IPS-15b (cell line): Measurements from ENCODE around the gene GPI.
A peak's percentile ranks its signal among the peaks of the same experiment; 100 is the strongest.
"Not testable (repeated sequence)": the region's sequence is repeated elsewhere in the genome, so short reads cannot be mapped to it uniquely, and the experiment has no call there.

ENCODE experiments used
- H3K27me3 ChIP-seq: one replicate; pipeline ENCODE4 v1.6.1; 2013; ENCODE audit warnings: low read length; ENCODE audit not compliant: control insufficient read depth, insufficient read depth
- H3K36me3 ChIP-seq: one replicate; pipeline ENCODE4 v1.6.1; 2013; ENCODE audit warnings: low read length; ENCODE audit not compliant: control insufficient read depth, insufficient read depth
- H3K4me1 ChIP-seq: one replicate; pipeline ENCODE4 v1.6.1; 2013; ENCODE audit warnings: mild to moderate bottlenecking, low read length; ENCODE audit not compliant: control insufficient read depth, insufficient read depth
- H3K4me3 ChIP-seq: one replicate; pipeline ENCODE4 v1.5.1; 2013; ENCODE audit warnings: low read depth, low read length
- H3K9ac ChIP-seq: one replicate; pipeline ENCODE4 v1.6.1; 2013; ENCODE audit warnings: low read depth, mild to moderate bottlenecking, low read length
- H3K9me3 ChIP-seq: one replicate; pipeline ENCODE4 v1.6.1; 2013; ENCODE audit warnings: mild to moderate bottlenecking, low read length; ENCODE audit not compliant: control insufficient read depth, insufficient read depth

Gene GPI

DNA sequence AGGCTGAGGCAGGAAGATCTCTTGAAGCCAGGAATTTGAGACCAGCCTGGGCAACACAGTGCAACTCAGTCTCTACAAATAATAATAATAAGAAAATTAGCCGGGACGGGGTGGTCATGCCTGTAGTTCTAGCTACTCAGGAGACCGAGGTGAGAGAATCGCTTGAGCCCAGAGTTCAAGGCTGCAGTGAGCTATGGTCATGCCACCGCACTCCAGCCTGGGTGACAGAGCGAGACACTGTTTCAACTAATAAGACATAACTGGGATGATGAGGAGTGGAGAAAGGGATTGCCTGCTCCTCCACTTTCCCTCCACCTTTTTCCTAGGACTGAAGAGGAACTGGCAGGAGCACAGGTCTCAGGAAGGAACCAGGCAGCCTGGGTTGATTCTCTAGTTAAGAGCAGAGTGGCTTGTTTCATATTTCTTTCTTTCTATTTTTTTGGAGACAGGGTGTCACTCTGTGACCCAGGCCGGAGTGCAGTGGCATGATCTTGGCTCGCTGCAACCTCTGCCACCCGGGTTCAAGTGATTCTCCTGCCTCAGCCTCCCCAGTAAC is 4.6 kb upstream of the GPI start:
- H3K4me1 ChIP-seq: peaks cover 6% of the 10 kb centered on the region
- H3K27me3 ChIP-seq: no peaks in the 10 kb centered on the region
- H3K9me3 ChIP-seq: no peaks in the 10 kb centered on the region
- no peaks in the 10 kb centered on the region for H3K36me3 ChIP-seq
- no peak overlapping the region for H3K4me3 ChIP-seq
- no peak overlapping the region for H3K9ac ChIP-seq

DNA sequence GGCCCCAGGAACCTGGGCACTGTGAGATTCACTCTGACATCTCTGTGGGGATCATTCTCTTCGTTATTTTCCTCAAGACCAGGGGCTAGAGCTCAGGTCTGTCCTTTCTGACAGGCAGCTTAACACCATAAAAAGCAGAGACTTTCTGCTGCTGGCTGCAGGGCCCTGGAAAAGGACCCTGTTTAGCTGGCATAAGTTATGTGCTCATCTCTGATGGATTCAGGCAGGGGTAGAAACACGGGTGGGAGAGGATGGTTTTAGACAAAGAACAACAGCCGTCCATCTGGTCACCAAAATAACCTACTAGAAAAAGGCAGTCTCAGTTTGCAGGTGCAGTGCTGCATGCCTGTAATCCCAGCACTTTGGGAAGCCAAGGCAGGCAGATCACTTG is 2.3 kb upstream of the GPI start:
- peaks cover 11% of the 10 kb centered on the region for H3K4me1 ChIP-seq
- no peaks in the 10 kb centered on the region for H3K9me3 ChIP-seq
- H3K4me3 ChIP-seq: no peak overlapping the region
- H3K27me3 ChIP-seq: no peaks in the 10 kb centered on the region
- no peaks in the 10 kb centered on the region for H3K36me3 ChIP-seq
- no peak overlapping the region for H3K9ac ChIP-seq

DNA sequence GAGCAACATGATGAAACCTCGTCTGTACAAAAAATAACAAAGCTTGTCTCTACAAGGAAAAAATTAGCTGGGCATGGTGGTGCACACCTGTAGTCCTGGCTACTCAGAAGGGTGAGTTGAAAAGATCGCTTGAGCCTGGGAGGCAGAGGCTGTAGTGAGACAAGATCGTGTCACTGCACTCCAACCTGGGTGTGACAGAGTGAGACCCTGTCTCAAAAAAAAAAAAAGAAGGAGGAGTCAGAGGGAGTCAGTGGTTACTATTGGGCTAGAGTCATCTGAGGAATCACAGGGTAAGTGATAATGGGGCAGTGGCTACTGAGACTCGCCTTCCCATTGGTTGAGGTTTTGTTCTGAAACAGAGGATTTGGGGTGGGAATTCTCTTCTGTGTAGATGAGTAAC is 1.9 kb upstream of the GPI start:
- no peaks in the 10 kb centered on the region for H3K9me3 ChIP-seq
- H3K9ac ChIP-seq: no peak overlapping the region
- no peaks in the 10 kb centered on the region for H3K27me3 ChIP-seq
- peaks cover 11% of the 10 kb centered on the region for H3K4me1 ChIP-seq
- H3K4me3 ChIP-seq: no peak overlapping the region
- peaks cover 3% of the 10 kb centered on the region for H3K36me3 ChIP-seq

DNA sequence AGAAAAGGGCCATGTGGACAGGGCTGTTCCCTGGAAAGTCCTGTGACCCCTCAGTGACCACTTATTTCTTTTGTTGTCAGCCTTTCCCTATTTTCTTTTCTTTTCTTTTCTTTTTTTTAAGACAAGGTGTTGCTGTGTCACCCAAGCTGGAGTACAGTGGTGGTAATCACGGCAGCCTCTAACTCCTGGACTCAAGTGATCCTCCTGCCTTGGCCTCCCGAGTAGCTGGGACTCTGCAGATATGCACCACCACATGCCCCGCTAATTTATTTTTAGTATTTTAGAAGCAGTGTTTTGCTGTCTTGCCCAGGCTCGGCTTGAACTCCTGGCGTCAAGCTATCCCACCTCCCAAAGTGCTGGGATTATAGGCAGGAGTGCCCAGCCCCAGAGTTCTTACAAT is 1.1 kb upstream of the GPI start:
- Histone ChIP-seq H3K4me1 (peaks cover 5% of the 10 kb centered on the region), H3K4me3 (no peak overlapping the region), H3K36me3 (peaks cover 9% of the 10 kb centered on the region), H3K9me3 (no peaks in the 10 kb centered on the region), H3K9ac (no peak overlapping the region), H3K27me3 (no peaks in the 10 kb centered on the region)

DNA sequence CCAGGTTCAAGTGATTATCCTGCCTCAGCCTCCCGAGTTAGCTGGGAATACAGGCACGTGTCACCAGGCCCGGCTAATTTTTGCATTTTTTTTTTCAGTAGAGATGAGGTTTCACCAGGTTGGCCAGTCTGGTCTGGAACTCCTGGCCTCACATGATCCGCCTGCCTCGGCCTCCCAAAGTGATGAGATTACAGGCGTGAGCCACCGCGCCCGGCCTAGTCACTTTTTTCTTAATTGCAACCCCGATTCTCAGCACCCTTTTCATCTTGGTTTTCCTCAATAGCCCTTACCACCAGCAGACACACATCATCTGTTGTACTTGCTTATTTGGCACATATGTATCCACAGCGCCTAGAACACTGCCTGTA is 550 bp upstream of the GPI start:
- Histone ChIP-seq H3K4me1 (peaks cover 5% of the 10 kb centered on the region), H3K9ac (no peak overlapping the region)

DNA sequence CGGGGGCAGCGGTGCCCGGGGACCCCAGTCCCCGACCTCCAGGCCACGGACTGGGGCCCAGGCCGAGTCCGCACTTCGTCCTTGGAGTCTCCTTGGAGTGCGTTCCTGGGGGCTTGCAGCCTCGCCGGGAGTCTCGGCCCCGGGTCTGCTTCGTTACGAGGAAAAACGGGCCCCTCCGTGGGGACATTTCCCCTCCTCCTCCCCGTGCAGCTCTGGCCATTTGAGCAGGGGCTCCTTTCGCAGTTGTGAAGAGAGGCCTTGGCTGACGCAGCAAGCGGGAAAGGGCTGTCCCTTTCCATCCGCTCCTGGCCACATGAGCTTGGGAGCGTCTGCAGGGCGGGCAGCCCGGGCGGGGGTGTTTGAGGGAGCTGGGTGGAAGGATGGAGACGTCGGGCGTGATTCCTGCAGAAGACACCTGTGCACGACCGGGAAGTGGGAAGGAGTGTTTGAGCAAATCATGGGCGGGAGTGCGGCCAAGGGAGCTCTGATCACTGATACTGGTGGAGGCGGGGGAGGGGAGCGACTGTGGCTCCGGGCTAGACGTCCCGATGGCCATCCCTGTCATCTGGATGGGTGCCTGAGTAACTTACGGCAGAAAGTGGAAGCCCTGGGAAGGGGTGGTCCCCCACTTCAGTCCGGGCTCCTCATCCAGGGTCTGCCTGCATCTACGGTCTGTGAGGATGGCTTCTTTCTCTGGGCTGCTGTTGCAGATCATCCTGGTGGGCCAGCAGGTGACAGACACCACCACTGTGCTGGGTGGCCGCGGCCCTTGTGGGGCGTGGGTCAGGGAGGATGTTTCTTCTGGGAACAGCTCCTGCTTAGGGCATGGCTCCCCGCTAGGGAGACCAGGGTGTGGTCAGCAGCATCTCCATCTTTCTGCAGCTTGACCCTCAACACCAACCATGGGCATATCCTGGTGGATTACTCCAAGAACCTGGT is 736 bp downstream of the GPI start:
- Histone ChIP-seq H3K9ac (peak overlapping the region; percentile 92), H3K36me3 (peaks cover 19% of the 10 kb centered on the region), H3K4me3 (peak overlapping the region; percentile 83), H3K9me3 (no peaks in the 10 kb centered on the region), H3K4me1 (peaks cover 5% of the 10 kb centered on the region), H3K27me3 (no peaks in the 10 kb centered on the region)

More for the DNA sequence above, 550 bp upstream of the GPI start:
- peaks cover 9% of the 10 kb centered on the region for H3K36me3 ChIP-seq
- no peaks in the 10 kb centered on the region for H3K9me3 ChIP-seq
- no peaks in the 10 kb centered on the region for H3K27me3 ChIP-seq
- H3K4me3 ChIP-seq: peak overlapping the region; percentile 36

DNA sequence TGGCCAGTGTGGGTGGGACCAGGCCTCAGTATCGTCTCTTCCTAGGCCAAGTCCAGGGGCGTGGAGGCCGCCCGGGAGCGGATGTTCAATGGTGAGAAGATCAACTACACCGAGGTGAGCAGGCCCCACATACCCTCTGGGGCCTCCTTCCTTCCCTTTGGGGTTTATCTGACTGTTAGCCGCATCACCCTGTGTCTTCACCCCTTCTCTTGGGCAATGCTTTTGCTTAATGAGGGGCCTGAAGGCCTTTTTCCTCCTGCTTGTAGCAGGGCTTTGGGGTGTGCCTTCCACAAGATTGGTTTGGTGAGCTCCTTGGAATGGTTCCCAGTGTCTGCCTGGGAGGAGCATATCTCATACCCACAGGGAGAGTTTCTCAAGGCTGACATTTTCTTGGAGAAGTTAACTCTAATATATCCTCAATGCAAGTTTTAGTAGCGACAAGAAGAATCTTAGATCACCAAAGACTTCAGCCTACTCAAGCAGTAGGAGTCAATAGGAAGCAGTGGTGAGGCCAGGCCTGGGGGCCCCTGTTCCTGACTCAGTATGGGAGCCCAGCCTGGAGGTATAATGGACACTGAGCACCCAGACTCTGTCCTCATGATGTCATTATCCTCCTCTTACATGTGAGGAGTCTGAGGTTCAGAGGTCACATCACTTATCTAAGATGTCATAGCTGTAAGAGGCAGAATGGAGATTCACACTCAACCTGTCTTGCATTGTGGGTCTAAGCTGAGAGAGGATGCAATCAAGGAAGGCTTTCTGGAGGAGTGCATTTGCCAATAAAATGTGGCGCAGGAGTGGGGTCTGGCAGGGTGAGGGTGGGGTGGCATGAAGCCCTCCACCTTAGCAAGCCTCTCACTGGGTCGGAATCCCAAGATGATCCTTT is 2.0 kb downstream of the GPI start:
- Histone ChIP-seq H3K36me3 (peaks cover 24% of the 10 kb centered on the region), H3K27me3 (no peaks in the 10 kb centered on the region), H3K4me3 (peak overlapping the region; percentile 83), H3K4me1 (peaks cover 5% of the 10 kb centered on the region), H3K9me3 (no peaks in the 10 kb centered on the region), H3K9ac (no peak overlapping the region)

DNA sequence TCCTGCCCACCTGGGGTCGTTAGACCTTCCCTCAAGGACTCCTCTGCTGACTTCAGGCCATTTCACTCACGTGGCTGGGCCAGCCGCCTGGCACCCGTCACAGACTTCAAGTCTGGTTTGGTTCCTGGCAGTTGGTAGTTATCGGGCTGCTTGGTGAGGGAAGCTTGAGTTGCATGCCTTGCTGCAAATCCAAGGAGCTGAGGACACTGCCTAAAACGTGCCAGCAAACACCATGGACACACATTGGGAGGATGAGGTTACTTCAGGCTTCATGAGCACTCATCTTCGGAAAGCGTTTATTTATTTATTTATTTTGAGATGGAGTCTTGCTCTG is 2.6 kb downstream of the GPI start:
- H3K4me1 ChIP-seq: peaks cover 5% of the 10 kb centered on the region
- no peak overlapping the region for H3K9ac ChIP-seq
- peaks cover 24% of the 10 kb centered on the region for H3K36me3 ChIP-seq
- H3K27me3 ChIP-seq: no peaks in the 10 kb centered on the region
- no peaks in the 10 kb centered on the region for H3K9me3 ChIP-seq
- H3K4me3 ChIP-seq: no peak overlapping the region

DNA sequence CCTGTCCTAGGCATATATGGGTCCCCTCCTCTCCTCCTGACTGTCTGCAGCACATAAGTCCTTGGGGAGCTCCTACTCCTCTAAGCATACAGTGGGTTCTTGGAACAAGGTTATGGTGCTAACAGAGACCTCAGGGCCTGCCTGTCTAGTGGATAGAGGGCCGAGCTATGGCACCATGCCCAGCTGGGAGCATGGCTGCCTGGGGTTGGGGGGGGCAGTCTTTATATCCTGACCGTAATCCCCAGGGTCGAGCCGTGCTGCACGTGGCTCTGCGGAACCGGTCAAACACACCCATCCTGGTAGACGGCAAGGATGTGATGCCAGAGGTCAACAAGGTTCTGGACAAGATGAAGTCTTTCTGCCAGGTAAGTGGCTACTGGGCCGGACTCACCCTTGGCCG is 3.3 kb downstream of the GPI start:
- H3K4me3 ChIP-seq: no peak overlapping the region
- H3K9ac ChIP-seq: no peak overlapping the region
- peaks cover 24% of the 10 kb centered on the region for H3K36me3 ChIP-seq
- H3K9me3 ChIP-seq: no peaks in the 10 kb centered on the region
- peaks cover 5% of the 10 kb centered on the region for H3K4me1 ChIP-seq
- H3K27me3 ChIP-seq: no peaks in the 10 kb centered on the region

DNA sequence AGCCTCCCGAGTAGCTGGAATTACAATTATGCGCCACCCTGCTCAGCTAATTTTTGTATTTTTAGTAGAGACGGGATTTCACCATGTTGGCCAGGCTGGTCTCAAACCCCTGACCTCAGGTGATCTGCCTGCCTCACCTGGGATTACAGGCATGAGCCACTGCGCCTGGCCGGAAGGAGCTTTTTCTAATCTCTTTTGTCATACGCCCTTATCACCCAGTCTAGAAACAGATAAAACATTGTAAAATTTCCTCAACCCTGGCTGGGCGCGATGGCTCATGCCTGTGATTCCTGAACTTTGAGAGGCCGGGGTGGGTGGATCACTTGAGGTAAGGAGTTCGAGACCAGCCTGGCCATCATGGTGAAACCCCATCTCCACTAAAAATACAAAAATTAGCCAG is 4.2 kb downstream of the GPI start:
- not testable (repeated sequence) for H3K9ac ChIP-seq, H3K9me3 ChIP-seq, H3K4me1 ChIP-seq, H3K4me3 ChIP-seq, H3K27me3 ChIP-seq
- H3K36me3 ChIP-seq: peaks cover 25% of the 10 kb centered on the region

DNA sequence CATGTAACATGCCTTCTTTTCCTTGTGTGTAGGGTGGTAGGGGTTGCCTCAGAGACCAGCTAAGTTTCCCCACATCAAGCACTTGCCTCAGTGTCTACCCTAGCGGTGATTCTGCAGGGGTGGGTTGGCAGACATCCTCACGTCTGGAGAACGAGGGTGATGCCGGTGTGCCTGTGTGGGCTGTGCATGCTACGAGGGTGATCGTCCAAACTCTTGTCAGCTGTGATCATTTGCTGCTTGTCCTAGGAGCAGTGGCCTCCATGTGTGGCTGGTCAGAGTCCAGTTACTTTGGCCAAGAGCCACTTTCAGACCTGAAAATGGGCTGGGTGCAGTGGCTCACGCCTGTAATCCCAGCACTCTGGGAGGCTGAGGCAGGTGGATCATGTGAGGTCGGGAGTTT is 5.1 kb downstream of the GPI start:
- peaks cover 29% of the 10 kb centered on the region for H3K36me3 ChIP-seq
- no peaks in the 10 kb centered on the region for H3K9me3 ChIP-seq
- no peak overlapping the region for H3K4me3 ChIP-seq
- peaks cover 5% of the 10 kb centered on the region for H3K4me1 ChIP-seq
- H3K9ac ChIP-seq: no peak overlapping the region
- no peaks in the 10 kb centered on the region for H3K27me3 ChIP-seq
